Measurements from ENCODE around the gene PEG3. TPM values are rescaled to one million over a fixed set of nuclear protein-coding genes. Genes with fewer than 3 reads are reported as not detected.

PEG3 gene
- total RNA-seq, 1 donor from 2014 or later, result not detected

DNA sequence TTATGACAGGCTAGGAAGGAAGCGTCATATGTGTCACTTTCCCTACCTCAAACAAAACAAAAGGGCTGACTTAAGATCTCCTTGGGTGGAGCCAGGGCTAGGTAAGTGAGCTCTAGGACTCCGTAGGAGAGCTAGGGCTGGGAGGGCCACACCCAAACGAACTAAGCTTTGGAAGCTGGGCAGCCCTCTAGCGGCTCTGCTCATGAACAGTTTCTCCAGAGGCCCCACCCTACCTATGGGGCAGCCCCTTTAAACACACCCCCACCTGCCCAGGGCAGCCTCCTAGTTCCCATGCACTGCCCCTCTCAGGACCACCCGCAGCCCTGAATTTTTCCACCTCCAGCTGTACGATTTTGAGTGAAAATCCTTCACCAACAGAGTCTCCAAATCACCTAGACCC lies 3.5 kb downstream of the PEG3 start:
- Mint-ChIP-seq H3K4me1 (ENCODE audit: low read depth) (no peaks in the 10 kb centered on the region), H3K9me3 (peaks cover 68% of the 10 kb centered on the region), H3K36me3 (ENCODE audit: low read depth) (peaks cover 3% of the 10 kb centered on the region), H3K27me3 (ENCODE audit: insufficient read depth) (no peaks in the 10 kb centered on the region), H3K27ac (no peak overlapping the region), H3K4me3 (no peak overlapping the region)
- no peak for DNase-seq (ENCODE audit: low spot score)
- intact Hi-C loops (cut with micrococcal nuclease), result no loop called here

- Mint-ChIP-seq H3K27ac (no peak overlapping the region), H3K36me3 (ENCODE audit: low read depth) (peaks cover 2% of the 10 kb centered on the region), H3K27me3 (ENCODE audit: insufficient read depth) (no peaks in the 10 kb centered on the region), H3K9me3 (peaks cover 67% of the 10 kb centered on the region), H3K4me3 (no peak overlapping the region), H3K4me1 (ENCODE audit: low read depth) (no peaks in the 10 kb centered on the region)
- DNase-seq (ENCODE audit: low spot score), result no peak
- intact Hi-C loops (cut with micrococcal nuclease), result no loop called here
Measured at GRCh38 chr19:56836059-56836458, 4.5 kb downstream of the PEG3 start.

- DNase-seq (ENCODE audit: low spot score), result no peak
- Mint-ChIP-seq H3K27ac (no peak overlapping the region), H3K4me3 (no peak overlapping the region), H3K4me1 (ENCODE audit: low read depth) (no peaks in the 10 kb centered on the region), H3K36me3 (ENCODE audit: low read depth) (no peaks in the 10 kb centered on the region), H3K27me3 (ENCODE audit: insufficient read depth) (no peaks in the 10 kb centered on the region), H3K9me3 (peaks cover 65% of the 10 kb centered on the region)
- intact Hi-C loops (cut with micrococcal nuclease), result no loop called here
Measured at GRCh38 chr19:56835401-56835800, 5.1 kb downstream of the PEG3 start.

DNA sequence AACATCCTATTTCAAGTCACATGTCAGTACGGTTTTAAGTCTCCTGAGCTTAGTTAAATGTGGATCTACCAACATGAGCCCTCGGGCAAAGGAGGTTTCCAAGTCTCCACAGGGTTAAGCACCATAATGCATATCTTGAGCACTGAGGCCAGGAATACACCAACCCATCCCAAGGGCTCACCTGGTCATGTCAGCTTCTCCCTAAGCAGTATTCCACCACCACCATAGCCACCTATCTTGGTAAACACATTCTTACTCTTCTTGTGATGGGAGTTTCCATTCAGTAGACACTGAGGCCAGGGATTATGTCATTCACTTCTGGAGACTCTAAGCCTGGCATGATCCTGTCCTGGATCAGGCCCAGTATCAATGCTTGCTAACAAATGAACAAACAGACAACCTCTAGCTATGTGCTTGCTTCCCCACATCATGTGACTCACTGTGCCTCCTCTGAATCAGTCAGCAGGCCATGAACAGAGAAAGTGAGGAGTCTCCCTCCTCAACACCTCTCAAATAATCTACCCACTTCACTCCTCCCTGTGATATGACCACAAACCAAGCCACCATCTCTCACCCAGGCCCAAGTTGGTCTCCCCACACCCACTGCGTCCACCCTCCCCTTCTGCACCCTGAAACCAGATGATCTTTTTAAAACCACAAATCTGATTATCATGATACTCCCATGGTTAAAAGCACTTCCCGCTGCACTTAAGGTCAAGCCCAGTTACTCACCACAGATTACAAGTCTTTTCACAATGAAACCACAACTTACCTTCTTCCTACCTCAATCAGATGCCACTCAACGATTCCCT lies 5.8 kb downstream of the PEG3 start:
- Mint-ChIP-seq H3K36me3 (ENCODE audit: low read depth) (no peaks in the 10 kb centered on the region), H3K27me3 (ENCODE audit: insufficient read depth) (no peaks in the 10 kb centered on the region), H3K4me1 (ENCODE audit: low read depth) (no peaks in the 10 kb centered on the region), H3K9me3 (peaks cover 71% of the 10 kb centered on the region), H3K4me3 (no peak overlapping the region), H3K27ac (no peak overlapping the region)
- no peak for DNase-seq (ENCODE audit: low spot score)
- intact Hi-C loops (cut with micrococcal nuclease), result no loop called here

GRCh38 chr19:56832352-56832928 lies 8.1 kb downstream of the PEG3 start:
- DNase-seq (ENCODE audit: low spot score), result no peak
- intact Hi-C loops (cut with micrococcal nuclease), result no loop called here
- Mint-ChIP-seq H3K27me3 (ENCODE audit: insufficient read depth) (no peaks in the 10 kb centered on the region), H3K4me1 (ENCODE audit: low read depth) (no peaks in the 10 kb centered on the region), H3K4me3 (no peak overlapping the region), H3K36me3 (ENCODE audit: low read depth) (no peaks in the 10 kb centered on the region), H3K27ac (no peak overlapping the region), H3K9me3 (peaks cover 84% of the 10 kb centered on the region)

DNA sequence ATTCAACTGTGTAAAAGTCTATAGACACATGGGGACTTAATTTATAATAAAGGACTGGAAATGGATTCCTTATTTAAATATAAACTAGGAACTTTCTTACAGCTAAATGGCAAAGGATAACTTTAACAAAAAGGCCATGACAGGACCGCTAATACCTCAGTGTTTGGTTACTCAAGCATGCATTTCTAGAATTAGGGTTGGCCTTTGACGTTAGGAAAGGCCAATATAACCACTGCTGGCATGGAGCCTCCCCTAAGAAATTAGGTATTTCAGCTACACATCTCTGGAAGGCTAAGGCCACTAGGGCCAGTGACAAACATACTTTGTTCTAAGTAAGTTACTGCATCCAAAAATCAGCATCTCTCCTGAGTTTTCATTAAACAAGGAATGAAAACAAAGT lies 9.3 kb downstream of the PEG3 start:
- no peak for DNase-seq (ENCODE audit: low spot score)
- Mint-ChIP-seq H3K27me3 (ENCODE audit: insufficient read depth) (no peaks in the 10 kb centered on the region), H3K27ac (no peak overlapping the region), H3K4me1 (ENCODE audit: low read depth) (no peaks in the 10 kb centered on the region), H3K36me3 (ENCODE audit: low read depth) (no peaks in the 10 kb centered on the region), H3K4me3 (no peak overlapping the region), H3K9me3 (peaks cover 85% of the 10 kb centered on the region)
- intact Hi-C loops (cut with micrococcal nuclease), result no loop called here

DNA sequence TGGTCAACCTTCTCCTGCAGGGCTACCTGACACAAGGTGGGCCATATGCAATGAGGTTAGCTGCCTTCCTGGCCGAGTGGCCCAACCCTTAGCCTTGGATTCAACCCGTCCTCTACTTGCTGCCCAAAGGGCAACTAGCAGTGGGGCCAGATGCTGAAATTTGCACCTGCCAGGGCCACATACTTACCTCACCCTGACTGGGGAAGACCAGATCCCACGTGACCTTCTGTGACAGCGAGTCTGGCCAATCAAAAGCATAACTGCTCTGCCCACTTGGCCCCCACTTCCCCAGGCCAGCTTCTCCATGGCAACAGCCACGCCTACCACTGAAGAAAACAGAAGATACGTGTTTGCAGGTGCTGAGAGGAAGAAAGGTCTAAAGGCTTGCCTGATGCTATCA lies 10.9 kb downstream of the PEG3 start:
- intact Hi-C loops (cut with micrococcal nuclease), result no loop called here
- Mint-ChIP-seq H3K27ac (no peak overlapping the region), H3K9me3 (peaks cover 85% of the 10 kb centered on the region), H3K36me3 (ENCODE audit: low read depth) (peaks cover 2% of the 10 kb centered on the region), H3K4me1 (ENCODE audit: low read depth) (no peaks in the 10 kb centered on the region), H3K27me3 (ENCODE audit: insufficient read depth) (no peaks in the 10 kb centered on the region), H3K4me3 (no peak overlapping the region)
- no peak for DNase-seq (ENCODE audit: low spot score)

GRCh38 chr19:56827708-56828107 lies 12.8 kb downstream of the PEG3 start:
- H3K4me1 Mint-ChIP-seq (ENCODE audit: low read depth), result no peaks in the 10 kb centered on the region
- no peak overlapping the region for H3K4me3 Mint-ChIP-seq
- intact Hi-C loops (cut with micrococcal nuclease), result no loop called here
- H3K36me3 Mint-ChIP-seq (ENCODE audit: low read depth), result peaks cover 2% of the 10 kb centered on the region
- H3K27me3 Mint-ChIP-seq (ENCODE audit: insufficient read depth), result no peaks in the 10 kb centered on the region
- DNase-seq (ENCODE audit: low spot score), result no peak
- H3K27ac Mint-ChIP-seq, result no peak overlapping the region
- H3K9me3 Mint-ChIP-seq, result peaks cover 83% of the 10 kb centered on the region

- Mint-ChIP-seq H3K36me3 (ENCODE audit: low read depth) (peaks cover 2% of the 10 kb centered on the region), H3K4me1 (ENCODE audit: low read depth) (no peaks in the 10 kb centered on the region), H3K27me3 (ENCODE audit: insufficient read depth) (no peaks in the 10 kb centered on the region), H3K4me3 (no peak overlapping the region), H3K27ac (no peak overlapping the region), H3K9me3 (peaks cover 86% of the 10 kb centered on the region)
- intact Hi-C loops (cut with micrococcal nuclease), result no loop called here
- DNase-seq (ENCODE audit: low spot score), result no peak
Measured at GRCh38 chr19:56823956-56824355, 16.6 kb downstream of the PEG3 start.

DNA sequence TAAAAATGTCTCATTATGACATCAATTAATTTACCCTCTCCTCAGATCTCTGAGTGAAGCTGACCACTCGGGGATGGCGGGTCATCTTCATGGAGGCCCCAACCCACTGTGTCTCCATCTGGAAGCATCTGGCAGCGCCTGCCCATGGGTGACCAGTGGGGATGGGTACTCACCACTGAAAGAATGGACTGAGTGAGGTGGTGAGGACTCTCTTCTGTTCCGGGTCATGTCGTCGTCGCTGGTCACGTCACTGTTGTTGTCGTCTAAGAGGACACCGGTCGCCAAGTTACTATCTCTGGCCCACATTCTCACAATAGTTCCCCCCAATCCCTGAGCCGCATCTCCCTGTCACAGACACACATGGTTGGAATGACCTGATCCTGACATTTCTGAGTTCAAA lies 17.1 kb downstream of the PEG3 start:
- Mint-ChIP-seq H3K4me1 (ENCODE audit: low read depth) (no peaks in the 10 kb centered on the region), H3K4me3 (no peak overlapping the region), H3K27me3 (ENCODE audit: insufficient read depth) (no peaks in the 10 kb centered on the region), H3K27ac (no peak overlapping the region), H3K9me3 (peaks cover 86% of the 10 kb centered on the region), H3K36me3 (ENCODE audit: low read depth) (peaks cover 2% of the 10 kb centered on the region)
- no peak for DNase-seq (ENCODE audit: low spot score)
- intact Hi-C loops (cut with micrococcal nuclease), result no loop called here

GRCh38 chr19:56822755-56823154 lies 17.8 kb downstream of the PEG3 start:
- H3K4me3 Mint-ChIP-seq, result no peak overlapping the region
- H3K27ac Mint-ChIP-seq, result no peak overlapping the region
- intact Hi-C loops (cut with micrococcal nuclease), result no loop called here
- H3K27me3 Mint-ChIP-seq (ENCODE audit: insufficient read depth), result no peaks in the 10 kb centered on the region
- DNase-seq (ENCODE audit: low spot score), result no peak
- H3K9me3 Mint-ChIP-seq, result peaks cover 88% of the 10 kb centered on the region
- H3K4me1 Mint-ChIP-seq (ENCODE audit: low read depth), result no peaks in the 10 kb centered on the region
- peaks cover 2% of the 10 kb centered on the region for H3K36me3 Mint-ChIP-seq (ENCODE audit: low read depth)

GRCh38 chr19:56821675-56822074 lies 18.9 kb downstream of the PEG3 start:
- Mint-ChIP-seq H3K4me3 (no peak overlapping the region), H3K27me3 (ENCODE audit: insufficient read depth) (no peaks in the 10 kb centered on the region), H3K4me1 (ENCODE audit: low read depth) (no peaks in the 10 kb centered on the region), H3K27ac (no peak overlapping the region), H3K36me3 (ENCODE audit: low read depth) (peaks cover 2% of the 10 kb centered on the region), H3K9me3 (peaks cover 89% of the 10 kb centered on the region)
- no peak for DNase-seq (ENCODE audit: low spot score)
- intact Hi-C loops (cut with micrococcal nuclease), result no loop called here

DNA sequence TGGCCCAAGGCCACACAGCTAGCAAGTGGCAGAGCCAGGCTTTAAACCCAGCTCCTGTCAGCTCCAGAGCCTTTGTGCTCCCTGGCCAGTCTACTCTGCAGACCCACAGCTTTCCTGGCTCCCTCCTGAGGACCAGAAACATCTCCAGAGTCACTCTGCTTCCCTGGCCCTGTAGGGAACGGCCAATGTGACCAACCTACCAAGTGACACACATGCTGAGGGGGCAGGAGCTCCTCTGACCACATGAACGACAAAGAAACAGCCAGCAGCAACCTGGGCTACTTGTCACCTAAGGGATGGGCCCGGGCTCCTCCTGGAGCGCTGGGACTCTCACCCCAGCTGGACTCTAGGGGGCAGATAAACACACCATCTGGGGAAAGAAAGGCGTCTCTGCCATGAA lies 19.3 kb downstream of the PEG3 start:
- no peak for DNase-seq (ENCODE audit: low spot score)
- H3K4me1 Mint-ChIP-seq (ENCODE audit: low read depth), result no peaks in the 10 kb centered on the region
- H3K36me3 Mint-ChIP-seq (ENCODE audit: low read depth), result peaks cover 2% of the 10 kb centered on the region
- no peak overlapping the region for H3K4me3 Mint-ChIP-seq
- no peak overlapping the region for H3K27ac Mint-ChIP-seq
- H3K27me3 Mint-ChIP-seq (ENCODE audit: insufficient read depth), result no peaks in the 10 kb centered on the region
- intact Hi-C loops (cut with micrococcal nuclease), result no loop called here
- peaks cover 88% of the 10 kb centered on the region for H3K9me3 Mint-ChIP-seq
